Gastrocnemius medialis (tissue), 4 donors: ENCODE data around the gene RNU6-9.

Source experiments
- POLR2A ChIP-seq, 2 donors: fragments of 450-650 bp; IDR thresholded peaks; one replicate each; pipeline ENCODE4 v1.6.1; 2017; ENCODE audit warnings: antibody characterized with exemption in 2 of 2, mild to moderate bottlenecking in 2 of 2, moderate library complexity in 2 of 2
- TF ChIP-seq, protein P1 (sequence below), 5 experiments: fragments of 450-650 bp in 3 of 5; fragments of 200-600 bp in 2 of 5; sonication (generic) in 2 of 5; IDR thresholded peaks in 4 of 5; conservative IDR thresholded peaks in 1 of 5; 1 replicate in 4 of 5; 2 replicates in 1 of 5; pipeline ENCODE4 v1.5.1; 2016 to 2019; ENCODE audit warnings: antibody characterized with exemption in 5 of 5, mild to moderate bottlenecking in 3 of 5, moderate library complexity in 3 of 5

DNA sequence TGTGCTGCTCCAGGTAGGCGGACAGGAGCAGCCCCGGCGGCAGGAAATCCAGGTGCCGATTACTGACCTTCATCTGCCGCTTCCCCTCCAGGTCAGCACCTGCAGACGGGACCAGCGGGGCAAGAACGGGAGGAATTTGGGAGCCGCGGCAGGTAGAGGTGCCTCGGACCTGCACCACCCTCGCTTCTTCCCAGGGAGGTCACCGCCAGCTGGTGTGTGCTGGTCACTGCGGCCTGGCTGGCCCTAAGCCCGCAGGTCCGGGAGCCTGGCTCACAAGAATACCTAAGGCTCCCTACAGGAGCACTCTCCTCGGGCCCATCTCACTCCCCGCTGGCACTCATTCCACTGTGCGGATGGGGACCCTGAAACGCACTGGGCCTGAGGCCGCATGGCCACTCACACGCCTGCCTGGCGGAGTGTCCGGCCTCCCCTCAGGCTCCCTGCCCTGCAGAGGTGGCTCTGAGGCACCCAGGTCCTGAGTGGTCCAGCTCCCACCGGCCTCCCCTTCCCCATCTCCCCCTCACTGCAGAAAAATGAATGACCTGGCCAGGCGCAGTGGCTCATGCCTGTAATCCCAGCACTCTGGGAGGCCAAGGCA, 4.3 kb downstream of the RNU6-9 start:
- TF ChIP-seq, protein P1, sequence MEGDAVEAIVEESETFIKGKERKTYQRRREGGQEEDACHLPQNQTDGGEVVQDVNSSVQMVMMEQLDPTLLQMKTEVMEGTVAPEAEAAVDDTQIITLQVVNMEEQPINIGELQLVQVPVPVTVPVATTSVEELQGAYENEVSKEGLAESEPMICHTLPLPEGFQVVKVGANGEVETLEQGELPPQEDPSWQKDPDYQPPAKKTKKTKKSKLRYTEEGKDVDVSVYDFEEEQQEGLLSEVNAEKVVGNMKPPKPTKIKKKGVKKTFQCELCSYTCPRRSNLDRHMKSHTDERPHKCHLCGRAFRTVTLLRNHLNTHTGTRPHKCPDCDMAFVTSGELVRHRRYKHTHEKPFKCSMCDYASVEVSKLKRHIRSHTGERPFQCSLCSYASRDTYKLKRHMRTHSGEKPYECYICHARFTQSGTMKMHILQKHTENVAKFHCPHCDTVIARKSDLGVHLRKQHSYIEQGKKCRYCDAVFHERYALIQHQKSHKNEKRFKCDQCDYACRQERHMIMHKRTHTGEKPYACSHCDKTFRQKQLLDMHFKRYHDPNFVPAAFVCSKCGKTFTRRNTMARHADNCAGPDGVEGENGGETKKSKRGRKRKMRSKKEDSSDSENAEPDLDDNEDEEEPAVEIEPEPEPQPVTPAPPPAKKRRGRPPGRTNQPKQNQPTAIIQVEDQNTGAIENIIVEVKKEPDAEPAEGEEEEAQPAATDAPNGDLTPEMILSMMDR (IDR thresholded peaks at IDR 0.05 in 4 of 5, conservative IDR thresholded peaks at IDR 0.05 in 1 of 5) = no peak
- TF ChIP-seq POLR2A (IDR thresholded peaks at IDR 0.05) = no peak
